SK-N-SH (cell line): ENCODE results near the gene MBNL1.

ENCODE experiments used
- SIN3A ChIP-seq: IDR thresholded peaks from 2 replicates; pipeline ENCODE4 v1.6.1; 2012; ENCODE audit warnings: low read depth, mild to moderate bottlenecking, low read length, moderate library complexity, borderline replicate concordance
- TF ChIP-seq, protein P1 (sequence below): fragments of 200-600 bp; sonication (generic); IDR thresholded peaks from 2 replicates; pipeline ENCODE4 v1.6.1; 2017; ENCODE audit warnings: antibody characterized with exemption, mild to moderate bottlenecking, moderate library complexity
- TF ChIP-seq, protein P2 (sequence below): fragments of 150-350 bp; IDR thresholded peaks from 2 replicates; pipeline ENCODE4 v1.6.1; 2017; ENCODE audit warnings: antibody characterized with exemption, low read length, low read depth, borderline replicate concordance
- TF ChIP-seq, protein P3 (sequence below): IDR thresholded peaks from 2 replicates; pipeline ENCODE4 v1.4.0; 2012; ENCODE audit warnings: low read depth

DNA sequence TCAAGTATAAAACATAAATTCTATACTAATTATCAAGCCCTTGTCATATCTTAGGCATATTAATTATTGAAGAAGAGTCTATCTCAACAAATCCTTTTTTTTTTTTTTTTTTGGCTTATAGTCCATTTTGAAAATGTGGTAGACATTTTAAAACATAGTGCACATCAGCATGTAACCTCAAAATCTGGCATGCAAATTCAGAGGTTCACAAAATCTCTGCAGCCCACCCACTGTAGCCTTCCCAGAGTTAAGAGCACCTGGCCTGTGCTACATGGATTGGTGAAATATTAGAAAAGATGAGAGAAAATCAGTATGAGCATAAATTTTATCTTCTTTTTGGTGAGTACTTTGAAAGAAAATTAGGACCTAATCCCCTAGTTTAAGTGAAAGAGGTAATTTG lies 84.8 kb downstream of the MBNL1 start:
- no peak for TF ChIP-seq SIN3A
- TF ChIP-seq, protein P1, sequence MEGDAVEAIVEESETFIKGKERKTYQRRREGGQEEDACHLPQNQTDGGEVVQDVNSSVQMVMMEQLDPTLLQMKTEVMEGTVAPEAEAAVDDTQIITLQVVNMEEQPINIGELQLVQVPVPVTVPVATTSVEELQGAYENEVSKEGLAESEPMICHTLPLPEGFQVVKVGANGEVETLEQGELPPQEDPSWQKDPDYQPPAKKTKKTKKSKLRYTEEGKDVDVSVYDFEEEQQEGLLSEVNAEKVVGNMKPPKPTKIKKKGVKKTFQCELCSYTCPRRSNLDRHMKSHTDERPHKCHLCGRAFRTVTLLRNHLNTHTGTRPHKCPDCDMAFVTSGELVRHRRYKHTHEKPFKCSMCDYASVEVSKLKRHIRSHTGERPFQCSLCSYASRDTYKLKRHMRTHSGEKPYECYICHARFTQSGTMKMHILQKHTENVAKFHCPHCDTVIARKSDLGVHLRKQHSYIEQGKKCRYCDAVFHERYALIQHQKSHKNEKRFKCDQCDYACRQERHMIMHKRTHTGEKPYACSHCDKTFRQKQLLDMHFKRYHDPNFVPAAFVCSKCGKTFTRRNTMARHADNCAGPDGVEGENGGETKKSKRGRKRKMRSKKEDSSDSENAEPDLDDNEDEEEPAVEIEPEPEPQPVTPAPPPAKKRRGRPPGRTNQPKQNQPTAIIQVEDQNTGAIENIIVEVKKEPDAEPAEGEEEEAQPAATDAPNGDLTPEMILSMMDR = no peak
- TF ChIP-seq, protein P2, sequence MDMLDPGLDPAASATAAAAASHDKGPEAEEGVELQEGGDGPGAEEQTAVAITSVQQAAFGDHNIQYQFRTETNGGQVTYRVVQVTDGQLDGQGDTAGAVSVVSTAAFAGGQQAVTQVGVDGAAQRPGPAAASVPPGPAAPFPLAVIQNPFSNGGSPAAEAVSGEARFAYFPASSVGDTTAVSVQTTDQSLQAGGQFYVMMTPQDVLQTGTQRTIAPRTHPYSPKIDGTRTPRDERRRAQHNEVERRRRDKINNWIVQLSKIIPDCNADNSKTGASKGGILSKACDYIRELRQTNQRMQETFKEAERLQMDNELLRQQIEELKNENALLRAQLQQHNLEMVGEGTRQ = no peak
- TF ChIP-seq, protein P3, sequence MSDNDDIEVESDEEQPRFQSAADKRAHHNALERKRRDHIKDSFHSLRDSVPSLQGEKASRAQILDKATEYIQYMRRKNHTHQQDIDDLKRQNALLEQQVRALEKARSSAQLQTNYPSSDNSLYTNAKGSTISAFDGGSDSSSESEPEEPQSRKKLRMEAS = no peak
